HL-60 (cell line): ENCODE results near the gene ADAMTSL5.

ENCODE experiments used
- DNase-seq, 2 experiments: peaks; one replicate each; pipeline ENCODE4 v3.0.0-alpha.2; 2010 to 2020; ENCODE audit warnings: low read depth in 1 of 2, low spot score in 1 of 2
- H3K27ac ChIP-seq: fragments of 250-450 bp; sonication (Bioruptor Pico); replicated peaks from 2 replicates; pipeline ENCODE4 v1.5.1; 2020; ENCODE audit warnings: mild to moderate bottlenecking, moderate library complexity
- H3K27me3 ChIP-seq: fragments of 250-450 bp; sonication (Bioruptor Pico); 2 replicates; pipeline ENCODE4 v1.5.1; 2021; ENCODE audit warnings: mild to moderate bottlenecking, moderate library complexity; ENCODE audit not compliant: insufficient read depth, poor library complexity, severe bottlenecking
- H3K4me3 ChIP-seq: replicated peaks from 2 replicates; pipeline ENCODE4 v1.5.1; 2011; ENCODE audit warnings: mild to moderate bottlenecking, control low read depth, low read length; ENCODE audit not compliant: insufficient read depth
- GABPA ChIP-seq: IDR thresholded peaks from 2 replicates; pipeline ENCODE4 v1.6.1; 2012; ENCODE audit warnings: low read depth
- POLR2AphosphoS5 ChIP-seq: IDR thresholded peaks from 2 replicates; pipeline ENCODE4 v1.6.1; 2012; ENCODE audit warnings: low read depth
- SPI1 ChIP-seq: IDR thresholded peaks from 2 replicates; pipeline ENCODE4 v1.6.1; 2012; ENCODE audit warnings: low read depth, mild to moderate bottlenecking, borderline replicate concordance
- TF ChIP-seq, protein P1 (sequence below): IDR thresholded peaks from one replicate; pipeline ENCODE4 v1.5.1; 2011; ENCODE audit warnings: low read length, control low read depth, inconsistent platforms; ENCODE audit not compliant: insufficient read depth
- TF ChIP-seq, protein P2 (sequence below): IDR thresholded peaks from 2 replicates; pipeline ENCODE4 v1.6.1; 2012; ENCODE audit warnings: low read depth; ENCODE audit not compliant: insufficient replicate concordance

The ADAMTSL5 gene

DNA sequence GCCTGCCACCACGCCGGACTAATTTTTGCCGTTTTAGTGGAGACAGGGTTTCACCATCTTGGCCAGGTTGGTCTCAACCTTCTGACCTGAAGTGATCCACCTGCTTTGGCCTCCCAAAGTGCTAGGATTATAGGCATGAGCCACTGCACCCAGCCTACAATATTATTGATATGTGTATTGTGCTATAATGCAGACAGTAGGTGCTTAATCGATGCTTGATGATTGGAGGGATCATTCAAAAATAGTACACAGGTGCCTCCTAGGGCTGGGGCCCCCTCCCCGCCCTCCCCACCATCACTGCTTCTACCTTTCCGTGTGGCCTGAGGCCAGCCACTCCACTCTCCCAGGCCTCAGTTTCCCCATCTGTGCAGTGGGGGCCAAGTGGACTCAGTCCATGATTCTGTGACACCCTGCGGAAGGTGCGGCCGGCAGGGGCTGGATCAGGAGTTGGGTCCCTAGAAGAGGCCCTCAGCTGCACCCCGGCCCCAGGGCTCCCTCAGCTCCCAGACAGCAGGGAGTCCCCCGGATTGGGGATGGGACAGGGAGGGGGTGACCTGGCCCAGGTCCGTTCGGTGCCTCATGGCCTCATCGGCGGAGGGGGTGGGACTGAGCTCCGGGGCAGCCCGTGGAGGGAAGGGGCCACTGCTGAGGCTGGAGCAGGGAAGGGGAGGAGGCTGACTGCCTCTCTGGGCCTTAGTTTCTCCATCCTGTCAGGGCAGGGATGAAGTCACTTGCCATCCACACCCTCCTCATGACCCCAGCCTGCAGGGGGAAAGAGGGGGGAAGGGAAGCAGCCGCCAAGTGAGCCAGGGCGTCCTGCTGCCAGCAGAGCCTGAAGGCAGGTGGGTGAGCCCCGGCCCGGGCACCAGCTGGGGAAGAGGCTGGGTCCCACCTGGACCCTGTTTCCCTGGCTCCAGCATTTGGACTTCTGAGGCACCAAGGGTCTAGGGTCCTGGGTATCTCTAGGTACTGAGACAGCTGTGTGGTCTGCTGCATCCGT lies 1.2 kb downstream of the ADAMTSL5 start:
- H3K27me3 ChIP-seq, result peaks cover 24% of the 10 kb centered on the region
- TF ChIP-seq SPI1 (no peak), GABPA (no peak), POLR2AphosphoS5 (no peak)
- TF ChIP-seq, protein P1, sequence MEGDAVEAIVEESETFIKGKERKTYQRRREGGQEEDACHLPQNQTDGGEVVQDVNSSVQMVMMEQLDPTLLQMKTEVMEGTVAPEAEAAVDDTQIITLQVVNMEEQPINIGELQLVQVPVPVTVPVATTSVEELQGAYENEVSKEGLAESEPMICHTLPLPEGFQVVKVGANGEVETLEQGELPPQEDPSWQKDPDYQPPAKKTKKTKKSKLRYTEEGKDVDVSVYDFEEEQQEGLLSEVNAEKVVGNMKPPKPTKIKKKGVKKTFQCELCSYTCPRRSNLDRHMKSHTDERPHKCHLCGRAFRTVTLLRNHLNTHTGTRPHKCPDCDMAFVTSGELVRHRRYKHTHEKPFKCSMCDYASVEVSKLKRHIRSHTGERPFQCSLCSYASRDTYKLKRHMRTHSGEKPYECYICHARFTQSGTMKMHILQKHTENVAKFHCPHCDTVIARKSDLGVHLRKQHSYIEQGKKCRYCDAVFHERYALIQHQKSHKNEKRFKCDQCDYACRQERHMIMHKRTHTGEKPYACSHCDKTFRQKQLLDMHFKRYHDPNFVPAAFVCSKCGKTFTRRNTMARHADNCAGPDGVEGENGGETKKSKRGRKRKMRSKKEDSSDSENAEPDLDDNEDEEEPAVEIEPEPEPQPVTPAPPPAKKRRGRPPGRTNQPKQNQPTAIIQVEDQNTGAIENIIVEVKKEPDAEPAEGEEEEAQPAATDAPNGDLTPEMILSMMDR, result no peak
- TF ChIP-seq, protein P2, sequence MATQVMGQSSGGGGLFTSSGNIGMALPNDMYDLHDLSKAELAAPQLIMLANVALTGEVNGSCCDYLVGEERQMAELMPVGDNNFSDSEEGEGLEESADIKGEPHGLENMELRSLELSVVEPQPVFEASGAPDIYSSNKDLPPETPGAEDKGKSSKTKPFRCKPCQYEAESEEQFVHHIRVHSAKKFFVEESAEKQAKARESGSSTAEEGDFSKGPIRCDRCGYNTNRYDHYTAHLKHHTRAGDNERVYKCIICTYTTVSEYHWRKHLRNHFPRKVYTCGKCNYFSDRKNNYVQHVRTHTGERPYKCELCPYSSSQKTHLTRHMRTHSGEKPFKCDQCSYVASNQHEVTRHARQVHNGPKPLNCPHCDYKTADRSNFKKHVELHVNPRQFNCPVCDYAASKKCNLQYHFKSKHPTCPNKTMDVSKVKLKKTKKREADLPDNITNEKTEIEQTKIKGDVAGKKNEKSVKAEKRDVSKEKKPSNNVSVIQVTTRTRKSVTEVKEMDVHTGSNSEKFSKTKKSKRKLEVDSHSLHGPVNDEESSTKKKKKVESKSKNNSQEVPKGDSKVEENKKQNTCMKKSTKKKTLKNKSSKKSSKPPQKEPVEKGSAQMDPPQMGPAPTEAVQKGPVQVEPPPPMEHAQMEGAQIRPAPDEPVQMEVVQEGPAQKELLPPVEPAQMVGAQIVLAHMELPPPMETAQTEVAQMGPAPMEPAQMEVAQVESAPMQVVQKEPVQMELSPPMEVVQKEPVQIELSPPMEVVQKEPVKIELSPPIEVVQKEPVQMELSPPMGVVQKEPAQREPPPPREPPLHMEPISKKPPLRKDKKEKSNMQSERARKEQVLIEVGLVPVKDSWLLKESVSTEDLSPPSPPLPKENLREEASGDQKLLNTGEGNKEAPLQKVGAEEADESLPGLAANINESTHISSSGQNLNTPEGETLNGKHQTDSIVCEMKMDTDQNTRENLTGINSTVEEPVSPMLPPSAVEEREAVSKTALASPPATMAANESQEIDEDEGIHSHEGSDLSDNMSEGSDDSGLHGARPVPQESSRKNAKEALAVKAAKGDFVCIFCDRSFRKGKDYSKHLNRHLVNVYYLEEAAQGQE, result no peak

DNA sequence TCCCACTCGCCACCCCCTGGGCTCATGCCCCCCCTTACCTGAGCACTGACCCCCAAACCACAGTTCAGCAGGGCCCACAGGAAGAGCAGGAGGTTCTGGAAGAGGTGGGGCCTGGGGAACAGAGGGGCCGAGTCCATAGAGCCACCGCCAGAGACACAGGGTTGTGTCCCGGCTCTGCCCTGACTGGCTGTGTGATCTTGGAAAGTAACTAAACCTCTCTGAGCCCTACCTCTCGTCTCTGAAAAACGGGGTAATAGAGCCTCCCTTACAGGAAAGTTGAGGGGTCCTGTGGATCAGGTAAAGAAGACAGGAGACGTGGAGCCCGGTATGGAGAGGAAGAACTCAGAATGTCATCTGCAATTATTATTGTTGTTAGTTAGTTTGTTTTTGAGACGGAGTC lies 2.0 kb downstream of the ADAMTSL5 start:
- TF ChIP-seq POLR2AphosphoS5 (no peak), SPI1 (no peak), GABPA (no peak)
- TF ChIP-seq, protein P2, result no peak
- Histone ChIP-seq H3K27ac (no peak overlapping the region), H3K27me3 (peaks cover 24% of the 10 kb centered on the region), H3K4me3 (no peak overlapping the region)
- no peak for DNase-seq

More for the DNA sequence above, 1.2 kb downstream of the ADAMTSL5 start:
- Histone ChIP-seq H3K27ac (no peak overlapping the region), H3K4me3 (no peak overlapping the region)
- DNase-seq, result no peak

DNA sequence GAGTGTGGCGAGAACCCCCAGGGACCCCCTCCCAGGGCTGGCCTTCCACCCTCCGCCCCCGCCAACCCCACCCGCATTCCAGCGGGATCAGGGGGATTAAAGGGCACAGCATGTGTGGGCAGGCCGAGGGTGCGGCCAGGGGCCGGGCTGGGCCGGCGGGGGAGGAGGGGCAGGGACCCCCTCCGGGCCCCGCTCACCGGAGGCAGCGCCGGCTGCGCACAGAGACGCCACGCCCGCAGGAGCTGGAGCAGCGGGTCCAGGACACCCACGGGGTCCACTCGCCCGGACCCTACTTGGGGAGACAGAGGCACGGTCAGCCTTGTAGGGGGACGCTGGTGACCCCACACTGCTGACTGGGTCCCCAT lies 2.4 kb downstream of the ADAMTSL5 start:
- H3K27ac ChIP-seq, result no peak overlapping the region
- H3K4me3 ChIP-seq, result no peak overlapping the region

More for the DNA sequence above, 2.4 kb downstream of the ADAMTSL5 start:
- no peak for DNase-seq
- TF ChIP-seq, protein P1, result no peak
- no peak for TF ChIP-seq POLR2AphosphoS5
- TF ChIP-seq SPI1, result no peak
- TF ChIP-seq GABPA, result no peak
- TF ChIP-seq, protein P2, result no peak
- H3K27me3 ChIP-seq, result peaks cover 24% of the 10 kb centered on the region
